Gastrocnemius medialis (tissue), 4 donors: ENCODE results near the gene MYOM1.

ENCODE experiments used
- CTCF ChIP-seq, 5 experiments: fragments of 450-650 bp in 3 of 5; fragments of 200-600 bp in 2 of 5; sonication (generic) in 2 of 5; IDR thresholded peaks in 4 of 5; conservative IDR thresholded peaks in 1 of 5; 1 replicate in 4 of 5; 2 replicates in 1 of 5; pipeline ENCODE4 v1.5.1; 2016 to 2019; ENCODE audit warnings: antibody characterized with exemption in 5 of 5, mild to moderate bottlenecking in 3 of 5, moderate library complexity in 3 of 5
- POLR2A ChIP-seq, 2 donors: fragments of 450-650 bp; IDR thresholded peaks; one replicate each; pipeline ENCODE4 v1.6.1; 2017; ENCODE audit warnings: antibody characterized with exemption in 2 of 2, mild to moderate bottlenecking in 2 of 2, moderate library complexity in 2 of 2

DNA sequence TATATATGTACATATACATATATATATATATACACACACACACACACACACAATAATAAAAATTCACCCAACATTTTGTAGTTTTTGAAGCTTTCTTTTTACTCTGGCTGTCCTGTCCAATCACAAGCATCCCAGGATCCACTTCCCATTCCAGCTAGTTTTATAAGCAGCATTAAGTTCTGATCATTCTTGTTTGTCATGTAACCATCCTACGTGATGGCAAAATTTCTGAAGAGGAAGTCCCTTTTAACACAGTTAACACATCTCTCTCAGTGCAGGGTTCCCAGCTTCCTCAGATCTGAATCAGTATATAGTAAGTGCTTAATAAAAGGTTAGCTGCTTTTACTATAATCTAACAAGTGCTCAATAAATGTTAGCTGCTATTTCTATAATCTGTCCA lies 26.4 kb downstream of the MYOM1 start:
- TF ChIP-seq CTCF (IDR thresholded peaks at IDR 0.05 in 4 of 5, conservative IDR thresholded peaks at IDR 0.05 in 1 of 5) (no peak), POLR2A (IDR thresholded peaks at IDR 0.05) (no peak)
